ENCODE measurements around the gene PRR18. TPM values are rescaled to one million over a fixed set of nuclear protein-coding genes. Genes with fewer than 3 reads are reported as not detected.

Gene PRR18
- polyA plus RNA-seq, 4 donors = 0.14 to 0.40 (median 0.32) TPM

GRCh38 chr6:166307082-166308032, 835 bp downstream of the PRR18 start:
- DNase-seq (ENCODE audit: low read depth in 4 of 4, low spot score in 2 of 4) = no peak

DNA sequence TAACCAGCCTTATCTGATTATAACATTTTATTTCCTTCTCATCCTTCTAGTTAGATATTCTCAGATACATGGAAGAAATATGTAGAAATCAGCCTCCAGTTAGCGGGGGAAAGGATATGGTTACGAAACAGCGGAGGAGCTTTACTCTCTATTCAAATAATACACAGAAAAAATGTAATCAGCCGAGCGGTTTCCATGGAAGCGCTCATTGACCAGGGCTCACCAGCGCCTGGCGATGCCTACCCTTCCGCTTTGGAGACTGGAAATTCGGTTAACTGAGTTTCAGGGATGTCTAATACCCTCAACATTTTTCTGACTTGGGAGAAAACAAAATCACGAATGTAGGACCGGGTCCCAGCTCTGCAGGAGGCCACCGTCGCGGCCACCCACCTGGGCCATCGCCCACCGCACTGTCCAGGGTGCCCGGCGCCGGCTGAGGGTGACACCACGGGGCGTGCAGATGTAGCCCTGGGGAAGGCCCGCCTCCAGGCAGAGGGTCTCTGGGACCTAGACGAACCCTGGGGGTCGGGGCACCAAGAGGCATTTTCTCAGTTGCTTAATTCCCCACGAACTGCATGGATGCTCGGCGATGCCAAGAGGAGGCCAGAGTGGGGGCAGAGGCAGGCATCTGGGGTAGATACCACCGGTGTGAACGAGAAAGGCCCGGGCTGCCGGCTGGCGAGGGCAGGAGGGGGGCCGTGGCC, 1.7 kb downstream of the PRR18 start:
- no peak for DNase-seq (ENCODE audit: low read depth in 4 of 4, low spot score in 2 of 4)

DNA sequence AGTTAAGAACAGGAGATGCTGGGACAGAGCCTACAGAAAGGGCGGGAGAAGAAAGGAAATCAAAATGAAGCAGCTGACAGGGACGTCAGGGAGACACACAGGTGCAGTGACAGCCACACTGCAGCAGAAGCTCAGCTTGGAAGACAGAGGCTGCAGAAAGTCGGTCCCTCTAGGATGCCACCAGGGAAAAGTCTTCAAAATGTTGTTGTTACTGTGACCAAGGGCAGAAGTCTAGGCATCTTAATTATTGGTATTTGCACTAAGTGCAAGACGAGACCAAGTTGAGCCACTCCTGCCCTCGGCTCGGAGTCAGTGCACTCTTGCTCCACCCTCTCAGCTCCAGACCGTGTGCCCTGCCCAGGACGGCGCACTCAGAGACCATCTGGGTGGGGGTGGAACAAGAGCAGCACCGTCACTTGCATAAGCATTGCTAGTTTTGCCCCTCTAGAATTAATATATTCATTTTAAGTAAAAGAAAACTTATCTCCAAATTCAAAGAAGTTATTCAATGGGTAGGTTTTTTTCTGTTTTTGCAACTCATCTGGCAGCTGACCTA, 2.6 kb downstream of the PRR18 start:
- no peak for DNase-seq (ENCODE audit: low read depth in 4 of 4, low spot score in 2 of 4)

- no peak for DNase-seq (ENCODE audit: low read depth in 4 of 4, low spot score in 2 of 4)
These were observed 4.1 kb downstream of the PRR18 start for GRCh38 chr6:166304106-166304505.

DNA sequence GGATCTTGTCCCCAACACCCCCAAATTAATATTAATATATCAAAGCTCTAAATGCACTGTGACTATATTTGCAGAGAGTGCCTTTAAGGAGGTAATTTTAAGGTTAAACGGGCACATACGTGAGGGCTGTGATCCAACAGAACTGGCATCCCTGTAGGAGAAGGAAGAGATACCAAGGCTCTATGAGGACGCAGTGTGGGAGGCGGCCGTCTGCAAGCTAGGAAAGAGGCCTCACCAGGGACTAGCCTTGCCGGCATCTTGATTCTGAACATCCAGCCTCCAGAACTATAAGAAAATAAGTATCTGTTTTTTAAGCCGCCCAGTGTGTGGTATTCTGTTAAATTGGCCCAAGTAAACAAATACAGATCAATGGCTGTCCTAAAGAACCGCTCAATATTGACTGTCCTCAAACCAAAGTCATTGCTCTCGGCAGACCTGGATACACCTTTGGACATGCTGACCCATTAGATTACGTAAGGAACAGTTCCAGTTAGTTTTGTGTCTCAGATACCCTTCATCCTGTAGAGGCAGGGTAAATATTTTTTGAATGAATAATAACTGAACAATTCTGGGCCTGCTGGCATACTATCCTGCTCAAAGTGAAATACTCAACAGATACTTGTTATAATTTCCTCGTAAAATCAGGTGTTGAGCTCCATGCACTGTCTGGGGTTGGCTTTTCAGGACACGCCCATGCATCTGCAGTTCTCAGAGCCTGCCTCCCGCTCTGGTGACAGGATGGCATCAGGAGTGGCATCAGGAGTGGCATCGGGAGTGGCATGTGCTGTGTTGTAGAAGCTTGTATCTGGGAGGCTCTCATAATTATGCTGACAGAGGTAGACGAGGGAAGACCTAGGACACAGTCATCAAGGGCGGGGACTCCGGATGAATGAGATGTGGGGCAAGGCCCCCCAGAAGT, 6.3 kb downstream of the PRR18 start:
- no peak for DNase-seq (ENCODE audit: low read depth in 4 of 4, low spot score in 2 of 4)

- no peak for DNase-seq (ENCODE audit: low read depth in 4 of 4, low spot score in 2 of 4)
These were observed 7.7 kb downstream of the PRR18 start for GRCh38 chr6:166300357-166300987.

DNA sequence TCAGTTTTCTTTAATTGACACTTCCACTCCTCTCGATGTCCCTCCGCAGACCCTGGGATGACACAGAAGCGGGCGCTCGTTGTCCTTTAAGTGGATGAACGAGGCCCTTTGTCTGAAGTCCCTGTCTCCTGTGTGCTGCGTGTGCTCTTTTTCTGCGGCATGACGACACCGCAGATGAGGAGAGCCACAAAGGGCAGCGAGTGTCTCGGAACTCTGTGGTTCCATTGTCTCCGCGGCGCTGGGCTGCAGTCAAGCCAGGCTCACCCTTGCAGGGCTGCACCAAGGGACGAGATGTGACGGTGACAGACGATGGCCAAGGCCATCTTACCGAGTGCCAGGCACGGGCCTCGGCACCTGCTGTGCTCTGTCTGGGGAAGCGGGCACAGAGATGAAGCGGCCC, 10.6 kb downstream of the PRR18 start:
- DNase-seq (ENCODE audit: low read depth in 4 of 4, low spot score in 2 of 4) = no peak

DNA sequence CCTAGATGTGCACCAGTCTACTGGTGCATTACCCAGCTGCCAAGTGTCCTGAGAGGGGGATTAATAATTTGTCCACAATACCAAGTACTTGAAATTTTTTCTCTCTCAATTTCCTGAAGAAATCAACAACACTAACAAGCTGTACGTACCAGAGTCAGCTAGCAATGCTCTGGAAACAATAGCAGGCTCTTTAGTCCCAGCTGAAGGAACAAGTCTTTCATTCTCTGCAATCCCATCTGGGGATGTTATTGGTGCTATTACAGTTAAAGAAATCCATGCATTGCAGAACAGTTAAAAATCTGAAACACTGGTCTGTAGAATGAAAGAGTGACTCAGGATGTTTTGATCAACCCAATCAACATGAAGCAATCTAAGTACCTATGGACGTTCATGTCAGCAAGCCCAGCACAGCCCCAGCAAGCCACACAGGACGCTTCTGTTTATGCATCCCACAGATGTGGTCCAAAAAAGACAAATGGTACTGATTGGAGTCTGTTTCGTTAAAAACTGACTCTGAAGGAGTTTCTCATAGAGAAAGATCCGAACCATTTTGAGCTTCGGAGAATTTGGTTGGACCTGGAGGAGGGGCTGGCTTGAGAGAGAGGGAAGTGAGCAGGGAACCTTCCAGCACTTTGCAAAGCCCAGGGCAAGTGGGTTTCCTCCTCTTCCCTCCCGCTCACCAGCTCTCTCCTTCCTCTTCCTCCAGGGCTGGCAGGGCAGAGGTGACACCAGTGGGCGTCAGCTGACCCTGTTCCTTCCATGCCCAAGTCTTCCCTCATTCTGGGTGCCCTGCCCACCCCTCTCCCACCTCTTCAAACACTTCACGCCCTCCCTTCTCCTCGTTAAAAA, 11.9 kb downstream of the PRR18 start:
- DNase-seq (ENCODE audit: low read depth in 4 of 4, low spot score in 2 of 4) = no peak

GRCh38 chr6:166293731-166294584, 14.2 kb downstream of the PRR18 start:
- no peak for DNase-seq (ENCODE audit: low read depth in 4 of 4, low spot score in 2 of 4)

DNA sequence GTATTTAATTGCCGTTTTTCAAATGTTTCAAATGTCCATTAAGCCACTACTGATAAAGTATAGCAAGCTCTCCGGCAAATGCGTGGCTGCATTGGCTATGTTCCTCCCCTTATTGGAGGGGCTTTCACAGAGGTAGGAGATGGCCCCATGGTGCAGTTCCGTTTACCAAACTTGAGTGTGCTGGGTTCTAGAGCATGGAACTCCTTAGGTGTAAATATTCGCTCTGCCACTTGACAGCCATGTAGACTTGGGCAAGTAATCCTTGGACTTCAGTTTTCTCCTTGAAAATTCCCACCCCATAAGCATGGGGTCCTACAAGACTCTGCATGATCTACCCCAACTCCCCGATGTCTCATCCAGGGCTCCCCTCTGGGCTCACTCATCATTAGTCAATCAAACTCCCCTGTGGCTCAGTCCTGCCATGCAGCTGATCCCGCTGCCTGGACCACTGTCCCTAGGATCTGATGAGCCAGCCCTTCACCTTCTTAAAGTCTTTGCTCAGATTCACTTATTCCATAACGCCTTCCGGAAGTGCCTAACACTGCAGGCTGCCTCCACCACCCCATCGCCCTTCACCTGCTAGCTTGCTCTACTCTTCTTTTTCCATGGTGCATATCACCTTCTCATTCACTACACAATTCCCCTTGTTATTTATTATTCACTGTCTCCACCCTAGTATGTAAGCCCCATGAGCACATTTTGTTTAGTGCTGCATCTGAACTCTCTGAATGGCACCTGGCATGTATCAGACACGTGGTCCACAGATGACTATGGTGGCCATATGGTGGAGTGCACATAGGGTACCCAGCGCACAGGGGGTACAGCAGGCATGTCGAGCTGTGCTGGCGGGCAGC, 18.8 kb downstream of the PRR18 start:
- no peak for DNase-seq (ENCODE audit: low read depth in 4 of 4, low spot score in 2 of 4)

DNA sequence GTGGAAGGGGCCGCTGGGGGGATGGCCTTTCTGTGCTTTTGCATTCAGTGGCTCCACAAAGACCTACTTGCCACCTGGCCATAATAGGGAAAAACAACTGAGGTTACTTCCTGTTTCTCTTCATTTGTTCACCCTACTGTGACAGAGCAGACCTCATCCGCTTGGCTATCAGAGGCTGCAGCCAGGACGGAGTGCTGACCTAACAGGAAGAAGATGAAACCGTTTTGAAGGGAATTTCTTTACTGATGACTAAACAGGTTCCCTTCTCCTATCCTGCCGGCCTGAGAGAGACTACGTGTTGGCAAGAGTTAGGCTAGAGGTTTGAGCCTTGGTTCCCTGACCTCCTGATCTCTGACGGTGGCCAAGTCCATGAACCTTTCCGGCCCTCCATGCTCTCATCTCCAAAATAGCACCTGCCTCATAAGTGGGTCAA, 21.3 kb downstream of the PRR18 start:
- no peak for DNase-seq (ENCODE audit: low read depth in 4 of 4, low spot score in 2 of 4)

DNA sequence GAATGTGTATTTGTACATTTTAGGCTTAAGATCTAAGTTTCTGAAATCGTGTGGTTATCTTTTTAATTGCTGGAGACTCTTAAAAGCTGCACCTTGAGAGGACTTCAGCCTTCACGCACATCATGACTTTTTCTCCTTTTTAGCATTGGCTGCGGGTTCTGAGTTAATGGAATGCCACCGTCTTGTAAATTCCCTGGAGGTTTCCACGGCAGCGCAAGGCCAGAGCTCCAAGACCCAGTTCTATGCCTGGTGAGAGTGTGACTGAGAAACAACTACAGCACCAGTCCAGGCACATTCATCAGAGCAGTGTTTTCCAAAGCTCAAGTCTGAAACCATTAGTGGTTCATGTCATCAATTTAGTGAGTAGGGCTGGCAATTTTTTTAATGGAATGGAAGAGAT, 23.0 kb downstream of the PRR18 start:
- no peak for DNase-seq (ENCODE audit: low read depth in 4 of 4, low spot score in 2 of 4)

- no peak for DNase-seq (ENCODE audit: low read depth in 4 of 4, low spot score in 2 of 4)
These were observed 23.6 kb downstream of the PRR18 start for GRCh38 chr6:166284640-166285039.

GRCh38 chr6:166282394-166283032, 25.7 kb downstream of the PRR18 start:
- no peak for DNase-seq (ENCODE audit: low read depth in 4 of 4, low spot score in 2 of 4)

DNA sequence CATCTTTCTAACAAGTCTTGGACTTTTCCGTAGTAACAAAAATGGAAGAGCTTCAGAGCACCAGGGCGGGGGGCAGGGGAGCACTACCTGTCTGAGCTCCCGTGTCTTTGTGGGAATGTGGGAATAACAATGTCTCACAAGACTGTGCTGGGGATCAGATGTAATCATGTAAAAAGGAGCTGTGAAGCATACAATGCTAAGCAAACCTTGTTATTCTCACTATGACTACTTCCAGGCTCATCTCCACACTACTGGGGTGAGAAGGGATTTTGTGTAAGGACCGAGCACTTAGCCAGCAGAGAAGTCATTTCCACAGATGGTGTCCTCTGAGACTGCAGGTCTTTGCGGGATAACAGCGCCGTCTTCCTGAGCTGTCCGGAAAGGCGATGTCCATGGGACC, 27.1 kb downstream of the PRR18 start:
- no peak for DNase-seq (ENCODE audit: low read depth in 4 of 4, low spot score in 2 of 4)

DNA sequence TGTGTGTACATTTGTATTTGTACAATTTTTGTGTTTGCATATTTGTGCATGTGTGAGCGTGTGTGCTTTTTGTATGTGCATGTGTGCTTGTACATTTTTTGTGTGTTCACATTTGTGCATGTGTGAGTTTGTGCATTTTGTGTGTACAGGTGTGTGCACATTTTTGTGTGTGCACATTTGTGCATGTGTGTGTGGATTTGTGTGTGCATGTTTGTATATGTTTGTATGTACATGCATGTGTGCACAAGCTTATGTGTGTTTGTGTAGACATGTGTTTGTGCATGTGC, 28.9 kb downstream of the PRR18 start:
- no peak for DNase-seq (ENCODE audit: low read depth in 4 of 4, low spot score in 2 of 4)
